ENCODE measurements around the gene DPM2. TPM values are rescaled to one million over a fixed set of nuclear protein-coding genes. Genes with fewer than 3 reads are reported as not detected.
A peak's percentile ranks its signal among the peaks of the same experiment; 100 is the strongest.

Gene DPM2, protein sequence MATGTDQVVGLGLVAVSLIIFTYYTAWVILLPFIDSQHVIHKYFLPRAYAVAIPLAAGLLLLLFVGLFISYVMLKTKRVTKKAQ
- 27.7 and 31.0 TPM in 2 replicates for polyA plus RNA-seq (2013)

DNA sequence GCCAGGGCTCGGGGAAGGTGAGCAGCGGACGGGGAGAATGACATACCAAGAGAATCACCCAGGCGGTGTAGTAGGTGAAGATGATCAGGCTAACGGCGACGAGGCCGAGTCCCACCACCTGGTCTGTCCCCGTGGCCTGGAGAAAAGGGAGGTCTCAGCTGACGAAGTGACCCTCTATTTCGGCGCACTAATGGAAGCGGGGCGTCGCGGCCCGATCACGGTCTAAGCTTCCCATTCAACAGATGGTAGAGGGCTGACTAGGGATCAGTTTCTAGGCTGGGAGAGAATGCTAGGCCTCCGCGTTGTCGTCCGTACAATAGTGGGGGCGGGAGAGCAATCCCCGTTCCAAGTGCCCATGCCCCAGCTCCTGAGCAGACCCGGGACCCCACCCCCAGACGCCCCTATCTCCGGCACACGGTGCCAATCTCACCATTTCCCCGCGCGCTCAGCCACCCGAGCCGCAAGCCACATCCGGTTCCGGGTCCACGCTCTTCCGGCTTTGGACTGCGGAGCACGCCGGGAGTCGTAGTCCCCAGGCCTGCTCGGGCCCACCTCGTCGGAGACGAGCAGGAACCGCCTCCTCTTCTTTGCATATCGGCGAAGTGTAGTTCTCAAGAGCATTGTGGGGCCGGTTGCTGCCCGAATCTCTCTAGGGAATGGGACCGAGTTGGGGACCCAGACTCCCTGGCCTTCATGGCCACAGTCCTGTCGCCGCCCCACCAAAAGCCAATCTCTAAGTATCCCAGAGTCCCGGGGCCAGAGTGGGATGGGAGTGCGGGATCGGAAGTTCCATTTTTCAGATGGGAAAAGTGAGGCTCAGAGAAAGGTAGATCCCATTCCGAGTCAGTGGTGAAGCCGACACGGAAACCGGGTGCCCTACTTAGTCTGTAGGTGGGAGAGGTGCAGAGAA lies at the start of gene DPM2:
TSS of gene DPM2 (minus strand) at position 467 of the 910 bp plus-strand sequence. CDS start at position 433, 34 bp downstream.
- peak within 1 kb of the TSS; percentile 82 for H3K14ac ChIP-seq (ENCODE audit: low read length)
- no peak within 1 kb of the TSS for H3K23ac ChIP-seq (ENCODE audit: low read length)
- peak within 1 kb of the TSS; percentile 51 for H2AFZ ChIP-seq (ENCODE audit: insufficient read depth, low read length, poor library complexity)
- H4K8ac ChIP-seq (ENCODE audit: low read depth, low read length), result peak within 1 kb of the TSS; percentile 90
- peak within 1 kb of the TSS; percentile 43 for H4K12ac ChIP-seq (ENCODE audit: low read depth, low read length)
- H3K27me3 ChIP-seq (ENCODE audit: insufficient read depth, low read length), result no peaks in the 10 kb centered on the region
- H3K4me2 ChIP-seq (ENCODE audit: low read length), result peak within 1 kb of the TSS; percentile 94
- H3K79me1 ChIP-seq (ENCODE audit: low read length), result peaks cover 4% of the 10 kb centered on the region
- peaks cover 9 to 19% of the 10 kb centered on the region in 2 experiments for H3K4me1 ChIP-seq (ENCODE audit: control insufficient read depth in 1 of 2, insufficient read depth in 2 of 2, low read length in 2 of 2)
- peak within 1 kb of the TSS; percentile 88 for H3K9ac ChIP-seq (ENCODE audit: low read length)
- peaks cover 3% of the 10 kb centered on the region for H3K79me2 ChIP-seq (ENCODE audit: control insufficient read depth, insufficient read depth, low read length, poor library complexity)
- peaks cover 34 to 40% of the 10 kb centered on the region in 2 experiments for H3K36me3 ChIP-seq (ENCODE audit: control insufficient read depth in 1 of 2, insufficient read depth in 2 of 2, low read length in 2 of 2)
- H3K27ac ChIP-seq (ENCODE audit: low read depth, low read length), result peak within 1 kb of the TSS; percentile 9
- H2BK5ac ChIP-seq (ENCODE audit: low read depth, low read length, poor library complexity), result peak within 1 kb of the TSS; percentile 32
- H3K4me3 ChIP-seq (ENCODE audit: low read depth, low read length), result peak within 1 kb of the TSS; percentile 85
- no CpG with 5 or more reads among the region's 60 CpGs for WGBS (ENCODE audit: extremely low coverage, insufficient coverage, insufficient read length)
- H2BK120ac ChIP-seq (ENCODE audit: insufficient read depth, low read length, poor library complexity), result no peak within 1 kb of the TSS
- H3K9me3 ChIP-seq (ENCODE audit: insufficient read depth, low read depth, low read length), result no peaks in the 10 kb centered on the region
- peak within 1 kb of the TSS; percentile 16 for H3K18ac ChIP-seq (ENCODE audit: low read length)
- H2AK5ac ChIP-seq (ENCODE audit: low read length), result peak within 1 kb of the TSS; percentile 50
- peak within 1 kb of the TSS; percentile 71 for H4K91ac ChIP-seq (ENCODE audit: low read depth, low read length)
- DNase-seq, result peak; percentile 88 to 92
- no peak within 1 kb of the TSS for H2BK12ac ChIP-seq (ENCODE audit: low read length)
- H3K4ac ChIP-seq (ENCODE audit: low read depth, low read length), result peak within 1 kb of the TSS; percentile 73

DNA sequence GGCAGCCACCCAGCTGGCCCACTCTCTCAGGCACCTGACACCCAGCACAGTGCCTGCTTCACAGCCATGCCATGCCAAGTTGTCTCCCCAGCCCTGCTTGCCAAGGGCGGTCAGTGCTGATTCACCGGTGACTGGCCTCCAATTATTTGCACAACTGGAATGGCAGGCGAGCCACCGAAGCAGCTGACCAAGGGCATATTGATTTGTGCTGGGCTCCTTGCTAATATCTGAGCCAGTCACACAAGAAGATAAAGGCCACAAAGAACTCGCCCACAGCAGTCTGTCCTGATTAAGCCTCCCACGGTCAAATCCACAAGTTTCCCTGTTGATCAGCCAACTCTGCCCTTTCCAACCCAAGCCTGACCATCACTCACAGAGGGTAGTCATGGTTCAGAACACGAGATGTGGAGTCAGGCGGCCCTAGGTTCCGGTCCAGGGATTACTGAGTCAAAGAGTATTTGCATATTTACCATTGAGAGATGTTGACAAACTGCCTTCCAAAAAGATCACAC lies 49.5 kb upstream of the DPM2 start:
- Histone ChIP-seq H3K4me1 (ENCODE audit: control insufficient read depth in 1 of 2, insufficient read depth in 2 of 2, low read length in 2 of 2) (peaks cover 8 to 10% of the 10 kb centered on the region in 2 experiments), H3K4me3 (ENCODE audit: low read depth, low read length) (no peak overlapping the region), H3K18ac (ENCODE audit: low read length) (no peak overlapping the region), H3K23ac (ENCODE audit: low read length) (no peak overlapping the region), H3K27me3 (ENCODE audit: insufficient read depth, low read length) (no peaks in the 10 kb centered on the region), H2BK5ac (ENCODE audit: low read depth, low read length, poor library complexity) (no peak overlapping the region), H2BK120ac (ENCODE audit: insufficient read depth, low read length, poor library complexity) (no peak overlapping the region), H4K91ac (ENCODE audit: low read depth, low read length) (no peak overlapping the region), H3K9me3 (ENCODE audit: insufficient read depth, low read depth, low read length) (no peaks in the 10 kb centered on the region), H3K9ac (ENCODE audit: low read length) (no peak overlapping the region), H3K4ac (ENCODE audit: low read depth, low read length) (no peak overlapping the region), H3K79me2 (ENCODE audit: control insufficient read depth, insufficient read depth, low read length, poor library complexity) (no peaks in the 10 kb centered on the region), H3K4me2 (ENCODE audit: low read length) (no peak overlapping the region), H3K79me1 (ENCODE audit: low read length) (no peaks in the 10 kb centered on the region), H4K12ac (ENCODE audit: low read depth, low read length) (no peak overlapping the region), H2BK12ac (ENCODE audit: low read length) (no peak overlapping the region), H3K14ac (ENCODE audit: low read length) (no peak overlapping the region), H4K8ac (ENCODE audit: low read depth, low read length) (no peak overlapping the region), H3K36me3 (ENCODE audit: control insufficient read depth in 1 of 2, insufficient read depth in 2 of 2, low read length in 2 of 2) (no peaks in the 10 kb centered on the region), H3K27ac (ENCODE audit: low read depth, low read length) (no peak overlapping the region), H2AK5ac (ENCODE audit: low read length) (no peak overlapping the region), H2AFZ (ENCODE audit: insufficient read depth, low read length, poor library complexity) (no peak overlapping the region)
- DNase-seq, result no peak
- WGBS (ENCODE audit: extremely low coverage, insufficient coverage, insufficient read length), result no CpG with 5 or more reads among the region's 9 CpGs

DNA sequence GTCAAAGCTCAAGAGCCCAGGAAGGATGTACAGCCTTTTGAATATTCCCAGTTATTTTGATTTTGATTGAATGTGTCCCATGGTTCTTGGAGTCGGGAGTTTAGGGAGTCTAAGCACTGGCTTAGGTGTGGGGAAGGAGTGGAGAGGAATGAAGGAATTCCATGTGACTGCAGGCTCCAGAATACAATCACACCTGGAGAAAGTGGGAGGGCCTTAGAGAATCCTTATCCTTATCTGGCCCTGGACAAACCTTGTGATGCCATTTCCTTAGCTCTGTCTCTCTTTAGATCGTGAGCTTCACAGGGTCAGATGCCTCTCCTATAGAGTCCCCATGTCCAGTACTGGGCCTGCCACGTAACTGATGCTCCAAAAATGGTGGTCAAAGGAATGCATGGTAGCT lies 47.4 kb upstream of the DPM2 start:
- Histone ChIP-seq H3K4ac (ENCODE audit: low read depth, low read length) (no peak overlapping the region), H2AK5ac (ENCODE audit: low read length) (no peak overlapping the region), H2BK5ac (ENCODE audit: low read depth, low read length, poor library complexity) (no peak overlapping the region), H3K27me3 (ENCODE audit: insufficient read depth, low read length) (no peaks in the 10 kb centered on the region), H4K8ac (ENCODE audit: low read depth, low read length) (no peak overlapping the region), H3K23ac (ENCODE audit: low read length) (no peak overlapping the region), H3K36me3 (ENCODE audit: control insufficient read depth in 1 of 2, insufficient read depth in 2 of 2, low read length in 2 of 2) (no peaks in the 10 kb centered on the region), H3K4me1 (ENCODE audit: control insufficient read depth in 1 of 2, insufficient read depth in 2 of 2, low read length in 2 of 2) (peaks cover 11 to 13% of the 10 kb centered on the region in 2 experiments), H3K14ac (ENCODE audit: low read length) (no peak overlapping the region), H4K91ac (ENCODE audit: low read depth, low read length) (no peak overlapping the region), H3K79me2 (ENCODE audit: control insufficient read depth, insufficient read depth, low read length, poor library complexity) (peaks cover 12% of the 10 kb centered on the region), H3K9ac (ENCODE audit: low read length) (no peak overlapping the region), H3K4me2 (ENCODE audit: low read length) (no peak overlapping the region), H3K9me3 (ENCODE audit: insufficient read depth, low read depth, low read length) (no peaks in the 10 kb centered on the region), H3K4me3 (ENCODE audit: low read depth, low read length) (no peak overlapping the region), H3K79me1 (ENCODE audit: low read length) (peaks cover 15% of the 10 kb centered on the region), H2AFZ (ENCODE audit: insufficient read depth, low read length, poor library complexity) (no peak overlapping the region), H3K18ac (ENCODE audit: low read length) (no peak overlapping the region), H4K12ac (ENCODE audit: low read depth, low read length) (no peak overlapping the region), H2BK120ac (ENCODE audit: insufficient read depth, low read length, poor library complexity) (no peak overlapping the region), H3K27ac (ENCODE audit: low read depth, low read length) (no peak overlapping the region), H2BK12ac (ENCODE audit: low read length) (no peak overlapping the region)
- DNase-seq, result no peak
- no CpG with 5 or more reads among the region's 3 CpGs for WGBS (ENCODE audit: extremely low coverage, insufficient coverage, insufficient read length)

DNA sequence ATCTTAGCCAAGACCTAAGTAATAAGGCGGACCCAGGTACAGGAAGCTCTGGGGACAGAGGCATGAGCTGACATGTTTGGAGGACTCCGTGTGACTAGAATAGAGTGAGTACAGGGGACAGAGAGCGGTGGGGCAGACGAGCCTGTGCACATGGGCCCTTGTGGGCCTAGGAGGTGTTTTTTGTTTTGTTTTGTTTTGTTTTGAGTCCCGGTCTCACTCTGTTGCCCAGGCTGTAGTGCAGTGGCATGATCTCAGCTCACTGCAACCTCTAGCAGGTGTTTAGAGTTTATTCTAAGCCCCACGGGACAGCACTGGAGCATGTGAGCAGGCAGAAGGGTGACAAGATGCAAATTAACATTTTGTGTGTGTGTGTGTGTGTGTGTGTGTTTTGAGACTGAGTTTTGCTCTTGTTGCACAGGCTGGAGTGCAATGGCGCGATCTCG lies 46.2 kb upstream of the DPM2 start:
- Histone ChIP-seq H3K9ac (ENCODE audit: low read length) (no peak overlapping the region), H3K4me1 (ENCODE audit: control insufficient read depth in 1 of 2, insufficient read depth in 2 of 2, low read length in 2 of 2) (peaks cover 11 to 18% of the 10 kb centered on the region in 2 experiments), H3K4me2 (ENCODE audit: low read length) (no peak overlapping the region), H4K8ac (ENCODE audit: low read depth, low read length) (no peak overlapping the region), H4K91ac (ENCODE audit: low read depth, low read length) (no peak overlapping the region), H2BK120ac (ENCODE audit: insufficient read depth, low read length, poor library complexity) (no peak overlapping the region), H3K27me3 (ENCODE audit: insufficient read depth, low read length) (no peaks in the 10 kb centered on the region), H2BK5ac (ENCODE audit: low read depth, low read length, poor library complexity) (no peak overlapping the region), H2BK12ac (ENCODE audit: low read length) (no peak overlapping the region), H2AK5ac (ENCODE audit: low read length) (no peak overlapping the region), H3K23ac (ENCODE audit: low read length) (no peak overlapping the region), H2AFZ (ENCODE audit: insufficient read depth, low read length, poor library complexity) (no peak overlapping the region), H3K18ac (ENCODE audit: low read length) (no peak overlapping the region), H4K12ac (ENCODE audit: low read depth, low read length) (no peak overlapping the region), H3K4me3 (ENCODE audit: low read depth, low read length) (no peak overlapping the region), H3K79me1 (ENCODE audit: low read length) (peaks cover 19% of the 10 kb centered on the region), H3K79me2 (ENCODE audit: control insufficient read depth, insufficient read depth, low read length, poor library complexity) (peaks cover 21% of the 10 kb centered on the region), H3K27ac (ENCODE audit: low read depth, low read length) (no peak overlapping the region), H3K36me3 (ENCODE audit: control insufficient read depth in 1 of 2, insufficient read depth in 2 of 2, low read length in 2 of 2) (no peaks in the 10 kb centered on the region), H3K9me3 (ENCODE audit: insufficient read depth, low read depth, low read length) (no peaks in the 10 kb centered on the region), H3K4ac (ENCODE audit: low read depth, low read length) (no peak overlapping the region), H3K14ac (ENCODE audit: low read length) (no peak overlapping the region)
- DNase-seq, result no peak
- WGBS (ENCODE audit: extremely low coverage, insufficient coverage, insufficient read length), result no CpG with 5 or more reads among the region's 9 CpGs
